Kidney tubule cell (primary cell): ENCODE measurements around the gene EXD3.
"Not testable (repeated sequence)": the region's sequence is repeated elsewhere in the genome, so short reads cannot be mapped to it uniquely, and the experiment has no call there.

Experiments
- DNase-seq: peaks from one replicate; pipeline ENCODE4 v3.0.0-alpha.2; 2018; ENCODE audit warnings: low spot score

Gene EXD3

DNA sequence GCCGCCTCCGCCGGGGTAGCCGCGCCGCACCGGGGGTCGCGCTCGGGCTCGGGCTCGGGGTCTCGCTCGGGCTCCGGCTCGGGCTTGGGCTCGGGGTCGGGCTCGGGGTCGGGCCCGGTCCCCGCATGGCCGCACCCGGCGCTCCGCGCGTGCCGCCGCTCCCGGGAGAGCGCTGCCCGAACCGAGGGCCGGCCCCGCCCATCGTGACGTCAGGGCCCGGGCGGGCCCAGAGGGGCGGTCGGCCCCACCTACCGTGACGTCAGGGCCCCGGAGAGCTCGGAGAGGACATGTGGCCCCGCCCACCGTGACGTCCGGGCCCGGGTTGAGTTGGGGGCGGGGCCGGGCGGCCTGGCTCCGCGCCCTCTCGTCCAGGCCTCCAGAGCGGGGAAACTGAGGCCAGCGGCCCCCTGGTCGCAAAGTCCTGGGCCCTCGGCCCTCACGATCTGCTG lies 36.2 kb upstream of the EXD3 start, which contains the start of gene NSMF:
TSS of gene NSMF (minus strand) at position 183 of the 449 bp plus-strand sequence. CDS start 232 bp downstream, outside the sequence.
- DNase-seq = peak; percentile 90

DNA sequence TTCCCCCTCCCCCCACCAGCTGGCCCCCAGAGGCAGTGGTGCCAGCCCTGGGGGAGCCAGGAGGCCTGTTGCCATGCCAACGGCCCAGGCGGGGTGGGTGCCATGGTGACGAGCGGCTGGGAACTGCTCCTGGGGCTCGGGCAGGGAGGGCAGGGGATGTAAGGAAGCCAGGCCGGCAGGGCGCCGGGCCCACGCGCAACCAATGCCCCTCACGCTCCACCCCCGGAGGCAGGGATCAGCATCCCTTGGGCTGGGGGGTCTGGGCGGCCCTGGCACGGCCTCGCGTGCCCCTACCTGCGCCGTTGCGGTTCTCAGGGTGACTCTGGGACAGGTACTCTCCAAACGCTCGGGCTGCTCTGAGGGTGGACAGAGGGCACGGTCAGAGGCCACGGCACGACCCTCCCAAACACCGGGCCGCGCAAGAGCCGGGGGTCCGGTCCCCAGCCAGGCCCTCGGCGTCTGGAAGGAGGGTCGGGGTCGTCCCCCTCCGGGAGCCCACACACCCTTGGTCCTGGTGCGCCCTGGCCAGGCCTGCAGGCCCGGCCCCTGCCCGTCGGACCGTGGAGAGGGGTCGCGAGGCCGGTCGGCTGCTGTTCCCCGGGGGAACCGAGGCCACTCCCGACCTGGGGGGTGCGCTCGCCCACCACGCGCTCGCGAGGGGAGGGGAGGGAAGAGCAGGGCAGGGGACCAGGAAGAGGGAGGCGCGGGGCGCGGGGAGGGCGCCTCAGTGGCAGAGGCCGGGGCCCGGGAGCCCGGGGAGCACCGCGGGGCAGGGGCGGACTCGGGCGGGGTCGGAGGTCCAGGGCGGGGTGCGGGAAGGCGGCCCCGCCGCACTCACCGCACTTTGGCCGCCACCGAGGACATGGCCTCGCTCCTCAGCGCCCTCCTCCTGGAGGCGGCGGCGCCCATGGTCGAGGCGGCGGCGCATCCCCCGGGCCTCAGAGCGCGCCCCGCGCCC lies 35.5 kb upstream of the EXD3 start:
- DNase-seq = no peak

DNA sequence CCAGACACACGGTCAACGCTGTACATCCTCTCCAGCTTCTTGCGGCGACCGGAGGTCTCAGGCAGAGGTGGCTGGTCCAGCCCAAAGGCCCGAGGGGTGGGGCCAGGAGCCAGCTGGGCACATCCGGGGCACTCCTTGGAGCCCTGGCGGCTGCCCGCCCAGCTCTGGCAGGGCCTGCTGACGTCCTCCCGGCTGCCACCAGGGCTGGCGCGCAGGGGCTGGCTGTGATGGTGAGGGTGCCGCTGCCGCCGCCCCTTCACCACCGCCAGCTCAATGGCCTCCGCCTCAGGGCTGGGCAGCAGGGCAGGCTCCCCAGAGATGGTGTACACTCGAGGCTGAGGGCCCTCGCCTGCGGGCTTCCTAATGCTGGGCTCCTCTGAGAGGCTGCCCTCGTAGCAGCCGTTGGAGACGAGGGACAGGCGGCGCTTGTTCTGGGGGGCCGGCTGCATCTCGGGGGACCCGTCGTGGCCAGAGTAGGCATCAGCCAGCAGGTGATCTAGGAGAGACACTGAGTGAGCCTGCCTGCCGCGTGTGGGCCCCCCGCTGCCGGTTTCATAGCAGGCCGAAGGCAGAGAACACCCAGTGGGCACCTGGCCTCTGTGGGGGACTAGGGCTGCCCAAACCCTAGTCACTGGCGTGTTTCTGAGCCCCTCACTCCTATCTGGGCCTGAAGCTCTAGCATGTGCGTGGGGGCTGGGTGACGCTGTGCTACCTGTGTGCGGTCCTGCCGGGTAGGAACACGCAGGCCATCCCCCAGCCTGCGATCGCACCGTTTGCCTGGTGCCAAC lies 34.6 kb upstream of the EXD3 start:
- no peak for DNase-seq

DNA sequence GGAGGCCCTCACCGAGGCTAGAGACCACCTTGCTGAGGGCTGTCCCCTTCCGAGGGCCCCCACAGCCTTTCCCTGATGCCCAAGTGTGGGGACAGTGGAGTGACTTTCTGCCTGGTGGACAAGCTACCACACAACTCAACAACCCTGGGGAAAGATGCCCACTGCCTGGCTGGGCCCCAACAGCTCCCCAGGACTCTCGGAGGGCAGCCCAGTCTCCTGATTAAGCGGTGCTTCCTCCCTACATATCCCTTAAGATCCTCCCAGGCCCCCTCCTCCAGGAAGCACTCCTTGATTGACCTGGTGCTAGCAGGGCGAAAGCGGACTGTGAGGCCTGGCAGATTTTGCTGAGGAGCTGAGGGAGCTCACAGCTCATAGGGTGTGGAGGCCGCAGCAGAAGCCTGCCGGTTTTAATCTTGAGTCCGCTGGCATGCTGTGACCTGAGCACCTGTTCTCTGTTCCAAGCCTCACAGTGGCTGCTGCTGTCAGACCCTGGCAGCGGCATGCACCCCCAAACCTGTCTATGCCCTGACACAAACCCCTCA lies 34.0 kb upstream of the EXD3 start:
- no peak for DNase-seq

DNA sequence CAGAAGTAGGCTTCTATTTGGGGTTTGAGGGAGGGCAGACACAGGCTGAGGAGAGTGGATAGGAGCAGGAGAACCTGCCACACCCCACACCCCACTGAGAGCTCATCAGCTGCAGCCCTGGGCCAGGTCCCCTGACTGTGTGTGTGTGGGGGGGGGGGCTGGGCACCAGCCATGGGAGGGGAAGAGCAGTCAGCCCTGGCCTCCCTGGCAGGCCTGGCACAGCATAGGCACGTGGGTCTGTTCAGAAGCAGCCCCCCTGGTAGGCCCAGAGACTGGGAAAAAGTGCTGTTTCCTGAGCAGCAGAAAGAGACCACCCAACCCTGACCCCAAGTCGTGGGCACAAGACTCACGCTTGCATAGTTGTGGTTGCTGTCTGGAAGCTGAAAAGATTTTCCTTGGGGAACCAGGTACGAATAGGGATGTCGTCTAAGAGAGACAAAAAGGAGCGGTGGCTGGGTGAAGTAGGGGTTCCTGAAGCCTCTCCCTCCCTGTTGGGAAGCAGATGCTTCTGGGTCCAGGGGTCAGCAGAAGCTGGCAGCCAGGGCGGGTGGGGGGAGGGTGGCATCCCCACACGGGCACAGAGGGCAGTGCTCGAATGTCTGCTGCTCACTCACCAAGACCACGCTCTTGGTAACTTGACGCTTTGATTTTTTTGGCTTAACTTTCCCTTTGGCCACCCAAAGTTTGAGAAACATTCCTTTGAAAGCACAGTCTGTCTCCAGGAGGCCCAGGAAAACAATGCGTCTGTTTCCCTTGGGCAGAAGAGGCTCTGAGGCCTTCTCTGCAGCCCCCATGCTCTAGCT lies 33.3 kb upstream of the EXD3 start:
- DNase-seq = no peak

DNA sequence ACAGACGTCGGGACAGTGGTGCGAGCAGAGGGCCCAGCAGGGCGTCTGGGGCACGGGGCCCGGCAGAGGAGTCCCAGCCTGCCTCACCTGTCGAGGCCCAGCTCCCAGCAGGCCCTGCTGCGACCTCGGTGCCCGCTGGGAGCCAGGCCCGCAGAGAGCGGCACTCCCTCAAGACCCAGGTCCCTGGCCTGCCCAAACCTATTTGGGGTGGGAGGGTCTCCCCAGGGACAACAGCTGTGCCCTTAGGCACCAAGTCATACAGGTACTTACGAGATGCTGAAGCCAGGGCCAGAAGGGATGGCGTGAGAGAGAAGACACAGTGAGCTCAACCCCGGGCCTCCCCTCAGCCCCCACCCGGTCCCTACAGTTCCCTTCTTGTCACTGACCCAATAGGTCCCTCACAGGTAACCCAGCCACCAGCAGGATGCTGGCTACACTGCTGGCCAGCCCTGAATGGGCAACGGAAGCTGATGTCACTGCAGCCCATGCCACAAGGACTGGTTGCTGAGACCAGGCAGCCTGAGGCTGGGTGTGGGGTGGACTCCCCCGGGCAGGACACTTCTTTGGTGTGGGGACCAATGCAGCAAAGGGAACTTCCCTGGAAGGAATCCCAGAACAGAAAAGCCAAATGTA lies 32.5 kb upstream of the EXD3 start:
- DNase-seq = no peak

DNA sequence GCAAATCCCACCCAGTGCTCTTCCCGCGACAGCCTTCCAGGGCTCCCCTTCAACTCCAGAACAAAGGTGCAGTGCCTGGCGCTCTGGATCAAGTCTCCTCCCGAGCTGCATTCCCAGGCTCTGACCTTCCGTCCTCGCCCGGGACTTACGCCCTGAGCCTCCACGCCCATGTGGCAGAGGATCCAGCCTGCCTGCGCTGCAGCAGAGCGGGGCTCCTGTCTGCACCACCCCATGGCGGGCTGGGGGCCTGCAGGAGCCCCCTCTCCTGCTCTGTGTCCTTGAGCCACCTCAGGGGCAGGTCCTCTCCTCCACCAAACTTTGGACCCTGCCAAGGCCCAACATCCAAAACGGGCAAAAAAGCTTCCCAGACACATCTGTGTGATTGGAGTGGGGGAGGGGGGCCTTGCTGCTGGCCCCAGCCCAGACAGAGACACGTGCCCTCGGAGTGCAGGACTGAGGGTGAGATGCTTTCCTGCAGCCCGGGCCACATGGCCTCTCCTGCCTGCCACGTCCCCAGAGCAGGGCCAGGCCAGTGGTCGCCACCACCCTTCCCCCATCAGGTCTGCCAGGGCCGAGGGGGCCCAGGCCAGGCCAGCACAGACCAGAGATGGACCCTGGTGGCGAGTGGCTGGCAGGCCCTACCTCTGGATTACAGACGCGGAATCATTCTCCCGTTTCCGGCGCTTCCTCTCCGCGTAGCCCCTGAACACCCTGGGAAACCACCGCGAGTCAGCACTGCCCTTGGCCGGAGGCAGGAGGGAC lies 31.8 kb upstream of the EXD3 start:
- DNase-seq = peak; percentile 37

DNA sequence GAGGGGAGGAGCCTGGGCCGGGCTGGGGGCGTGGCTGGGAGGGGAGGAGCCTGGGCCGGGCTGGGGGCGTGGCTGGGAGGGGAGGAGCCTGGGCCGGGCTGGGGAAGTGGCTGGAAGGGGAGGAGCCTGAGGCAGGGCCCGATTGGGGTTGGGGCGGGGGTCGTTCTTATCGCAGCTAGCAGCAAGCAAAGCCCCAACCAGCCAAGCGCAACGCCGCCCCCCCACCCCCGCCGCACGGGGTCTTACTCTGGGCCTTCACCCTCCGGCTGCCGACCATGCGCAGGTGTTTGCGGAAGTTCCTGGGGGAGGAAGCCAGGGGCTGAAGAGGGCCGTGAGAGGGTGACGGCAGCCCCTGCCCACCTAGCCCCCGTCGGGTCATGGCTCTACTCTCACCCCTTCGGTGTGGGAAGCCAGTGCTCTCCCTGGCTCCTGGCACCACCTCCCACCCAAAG lies 31.2 kb upstream of the EXD3 start:
- DNase-seq = no peak

DNA sequence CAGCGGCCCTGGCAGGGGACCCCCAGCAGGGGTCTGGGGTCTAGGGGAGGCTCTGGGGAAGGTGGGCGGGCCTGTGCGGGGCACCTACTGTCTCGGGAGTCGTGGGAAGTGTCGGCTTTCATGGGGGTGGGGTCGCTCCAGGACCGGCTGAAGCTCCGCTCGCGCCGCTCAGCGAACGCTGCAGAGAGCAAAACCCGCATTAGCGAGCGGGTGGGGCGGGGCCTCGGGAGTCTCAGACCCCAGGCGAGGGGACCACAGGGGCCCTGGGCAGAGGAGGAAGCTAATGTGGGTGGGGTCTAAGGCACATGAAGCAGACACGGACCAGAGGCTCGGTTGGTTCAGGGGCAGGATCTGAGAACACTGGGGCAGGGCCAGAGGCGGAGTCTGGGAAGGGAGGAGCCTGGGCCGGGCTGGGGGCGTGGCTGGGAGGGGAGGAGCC lies 30.7 kb upstream of the EXD3 start:
- peak; percentile 44 for DNase-seq

DNA sequence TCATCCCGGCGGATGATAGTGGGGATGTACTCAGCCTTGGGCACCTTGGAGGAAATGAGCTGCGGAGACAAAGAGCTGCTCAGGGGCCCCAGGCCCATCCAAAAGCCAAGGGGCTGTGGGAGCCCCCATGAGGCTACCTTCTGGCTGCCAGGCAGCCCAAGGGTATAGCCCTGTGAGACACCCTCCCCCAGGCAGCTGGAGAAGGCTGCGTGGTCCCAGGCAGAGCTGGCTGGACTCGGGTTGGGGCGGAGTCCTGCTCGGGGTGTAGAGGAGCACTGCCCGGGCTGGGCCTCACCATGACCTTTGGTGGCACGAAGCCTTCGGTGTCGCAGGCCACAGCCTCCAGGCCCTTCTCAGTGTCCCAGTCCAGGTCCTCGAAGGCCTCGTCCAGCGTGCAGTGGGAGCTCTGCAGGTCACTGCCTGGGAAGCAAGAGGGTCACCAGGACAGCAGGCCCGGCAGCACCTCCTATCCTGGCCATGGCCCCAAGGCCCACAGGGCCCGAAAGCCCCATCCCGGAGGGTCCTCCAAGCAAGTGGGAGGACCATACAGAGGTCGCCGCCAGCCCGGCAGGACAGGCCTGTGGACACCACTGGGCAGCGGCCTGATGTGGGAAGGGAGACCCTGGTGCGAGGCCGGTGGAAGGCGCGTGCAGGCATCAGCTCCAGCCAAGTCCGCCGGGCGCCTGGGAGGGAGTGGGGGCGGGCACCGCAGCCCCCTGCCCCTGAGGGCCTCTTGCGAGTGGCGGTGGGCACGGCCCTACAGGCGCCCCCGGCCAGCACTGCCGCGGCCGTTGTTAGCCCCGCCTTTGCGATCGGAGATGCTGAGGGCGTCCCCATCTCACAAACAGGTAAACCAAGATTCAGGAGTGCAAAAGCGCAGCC lies 30.0 kb upstream of the EXD3 start:
- DNase-seq = no peak

DNA sequence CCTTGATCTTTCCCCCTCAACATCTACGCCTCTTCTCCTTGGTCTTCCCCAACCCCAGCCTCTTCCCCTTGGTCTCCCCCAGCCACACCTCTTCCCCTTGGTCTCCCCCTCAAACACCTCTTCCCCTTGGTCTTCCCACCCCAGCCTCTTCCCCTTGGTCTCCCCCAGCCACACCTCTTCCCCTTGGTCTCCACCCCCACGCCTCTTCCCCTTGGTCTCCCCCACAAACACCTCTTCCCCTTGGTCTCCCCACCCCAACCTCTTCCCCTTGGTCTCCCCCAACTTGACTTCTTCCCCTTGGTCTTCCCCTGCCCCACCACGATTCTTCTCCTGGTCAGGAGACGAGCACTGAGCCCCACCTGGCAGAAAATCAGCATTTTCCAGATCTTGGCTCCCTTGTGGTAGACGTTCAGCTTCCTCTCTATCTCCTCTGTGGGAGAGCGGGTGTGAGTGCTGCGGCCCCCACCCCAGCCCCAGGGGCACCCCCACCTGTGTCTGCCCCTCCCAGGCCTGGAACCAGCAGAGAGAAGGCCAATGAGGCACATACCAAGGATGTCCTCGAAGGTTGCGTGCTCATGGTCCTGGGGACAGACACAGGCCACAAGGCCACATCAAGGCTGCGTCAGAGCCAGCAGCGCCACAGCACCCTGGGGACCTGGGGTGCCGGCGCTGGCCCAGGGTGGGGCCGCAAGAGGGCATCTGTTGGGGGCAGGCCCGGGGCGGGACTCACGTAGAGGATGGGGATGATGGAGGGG lies 29.2 kb upstream of the EXD3 start:
- no peak for DNase-seq

DNA sequence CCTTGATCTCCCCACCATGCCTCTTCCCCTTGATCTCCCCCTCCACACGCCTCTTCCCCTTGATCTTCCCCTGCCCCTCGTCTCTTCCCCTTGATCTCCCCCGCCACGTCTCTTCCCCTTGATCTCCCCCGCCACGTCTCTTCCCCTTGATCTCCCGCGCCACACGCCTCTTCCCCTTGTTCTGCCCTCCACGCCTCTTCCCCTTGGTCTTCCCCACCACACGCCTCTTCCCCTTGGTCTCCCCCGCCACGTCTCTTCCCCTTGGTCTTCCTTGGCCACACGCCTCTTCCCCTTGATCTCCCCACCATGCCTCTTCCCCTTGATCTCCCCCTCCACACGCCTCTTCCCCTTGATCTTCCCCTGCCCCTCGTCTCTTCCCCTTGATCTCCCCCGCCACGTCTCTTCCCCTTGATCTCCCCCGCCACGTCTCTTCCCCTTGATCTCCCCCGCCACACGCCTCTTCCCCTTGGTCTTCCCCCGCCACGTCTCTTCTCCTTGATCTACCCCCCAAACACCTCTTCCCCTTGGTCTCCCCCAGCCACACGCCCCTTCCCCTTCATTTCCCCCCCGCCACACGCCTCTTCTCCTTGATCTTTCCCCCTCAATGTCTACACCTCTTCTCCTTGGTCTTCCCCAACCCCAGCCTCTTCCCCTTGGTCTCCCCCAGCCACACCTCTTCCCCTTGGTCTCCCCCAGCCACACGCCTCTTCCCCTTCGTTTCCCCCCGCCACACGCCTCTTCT lies 28.5 kb upstream of the EXD3 start:
- not testable (repeated sequence) for DNase-seq

DNA sequence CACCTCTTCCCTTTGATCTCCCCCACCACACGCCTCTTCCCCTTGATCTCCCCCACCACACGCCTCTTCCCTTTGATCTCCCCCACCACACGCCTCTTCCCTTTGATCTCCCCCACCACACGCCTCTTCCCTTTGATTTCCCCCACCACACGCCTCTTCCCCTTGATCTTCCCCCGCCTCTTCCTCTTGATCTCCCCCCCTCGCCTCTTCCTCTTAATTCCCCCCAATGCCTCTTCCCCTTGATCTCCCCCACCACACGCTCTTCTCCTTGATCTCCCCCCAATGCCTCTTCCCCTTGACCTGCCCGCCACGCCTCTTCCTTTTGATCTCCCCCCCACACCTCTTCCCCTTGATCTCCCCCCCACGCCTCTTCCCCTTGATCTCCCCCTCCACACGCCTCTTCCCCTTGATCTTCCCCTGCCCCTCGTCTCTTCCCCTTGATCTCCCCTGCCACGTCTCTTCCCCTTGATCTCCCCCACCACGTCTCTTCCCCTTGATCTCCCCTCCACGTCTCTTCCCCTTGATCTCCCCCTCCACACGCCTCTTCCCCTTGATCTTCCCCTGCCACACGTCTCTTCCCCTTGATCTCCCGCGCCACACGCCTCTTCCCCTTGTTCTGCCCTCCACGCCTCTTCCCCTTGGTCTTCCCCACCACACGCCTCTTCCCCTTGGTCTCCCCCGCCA lies 27.7 kb upstream of the EXD3 start:
- DNase-seq = not testable (repeated sequence)

DNA sequence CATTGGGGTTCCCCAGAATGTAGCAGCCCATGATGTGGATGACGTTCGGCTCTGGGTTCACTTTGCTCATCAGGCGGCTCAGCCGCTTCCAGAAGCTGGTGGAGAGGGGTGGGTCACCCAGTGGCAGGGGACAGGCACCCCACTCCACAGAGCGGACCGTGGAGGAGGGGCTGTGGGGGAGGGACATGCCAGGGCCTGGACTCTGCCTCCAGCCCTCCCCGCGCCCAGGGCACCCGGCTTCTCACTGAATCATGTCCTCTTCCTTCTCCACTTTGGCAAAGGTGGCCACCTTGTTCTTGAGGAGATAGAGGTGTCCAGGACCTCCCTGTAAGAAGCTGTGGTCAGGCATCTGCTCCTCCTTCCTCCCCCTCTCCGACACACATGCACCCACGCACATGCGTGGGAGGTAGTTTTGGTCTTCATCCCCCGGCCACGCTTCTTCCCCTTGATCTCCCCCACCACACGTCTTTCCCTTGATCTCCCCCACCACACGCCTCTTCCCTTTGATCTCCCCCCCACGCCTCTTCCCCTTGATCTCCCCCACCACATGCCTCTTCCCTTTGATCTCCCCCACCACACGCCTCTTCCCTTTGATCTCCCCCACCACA lies 27.1 kb upstream of the EXD3 start:
- DNase-seq = no peak

DNA sequence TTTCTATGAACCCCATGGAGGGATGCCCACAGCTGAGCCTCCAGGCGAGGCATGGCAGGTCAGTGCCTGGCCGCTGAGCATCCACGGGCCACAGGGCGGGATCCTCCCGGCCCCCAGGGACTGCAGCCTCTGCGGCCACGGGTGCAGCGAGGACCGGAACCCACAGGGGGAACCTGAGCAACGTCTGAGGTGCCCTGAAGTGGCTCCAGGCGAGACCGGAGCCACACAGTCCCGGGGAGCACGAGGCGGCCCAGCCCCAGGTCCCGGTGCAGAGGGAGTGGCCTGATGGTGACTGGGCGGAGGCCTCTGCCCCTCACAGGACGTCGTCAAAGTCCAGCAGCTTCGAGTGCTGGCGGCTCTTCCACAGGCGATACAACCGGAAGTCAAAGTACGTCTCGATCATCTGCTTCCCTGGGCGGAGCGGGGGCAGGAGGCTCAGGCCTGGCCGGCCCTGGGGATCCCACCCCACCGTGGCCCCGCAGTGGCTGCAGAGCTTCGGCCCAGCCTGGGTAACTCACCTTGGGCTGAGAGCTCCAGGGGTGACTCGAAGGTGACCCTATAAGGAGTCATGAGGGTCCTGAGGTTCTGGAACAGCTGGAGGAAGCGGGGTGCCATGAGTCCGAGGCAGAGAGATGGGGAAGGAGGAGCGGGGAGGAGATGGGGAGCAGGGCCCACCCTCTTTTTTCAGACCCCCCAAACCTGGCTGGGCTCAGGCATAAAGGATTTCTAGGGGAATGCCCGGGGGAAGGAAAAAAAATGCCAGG lies 26.3 kb upstream of the EXD3 start:
- no peak for DNase-seq

DNA sequence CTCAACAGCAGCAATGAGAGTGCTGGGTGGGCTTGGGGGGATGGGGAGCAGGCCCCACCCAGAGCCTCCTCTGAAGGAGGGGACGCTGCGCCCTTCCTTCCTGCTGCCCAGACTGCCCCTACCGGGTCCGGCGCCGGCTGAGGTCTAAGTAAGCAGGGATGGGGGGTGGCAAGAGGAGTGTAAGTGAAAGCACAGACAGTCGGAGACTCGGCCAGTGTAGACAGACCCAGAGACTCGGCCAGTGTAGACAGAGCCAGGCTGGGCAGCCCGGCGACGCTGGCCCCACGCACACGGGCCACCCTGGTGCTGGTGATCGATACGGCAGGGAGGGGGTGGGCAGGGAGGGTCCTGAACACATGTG lies 25.6 kb upstream of the EXD3 start:
- no peak for DNase-seq
